OCI-LY7 (cell line): Measurements from ENCODE around the gene SOWAHA.

Source experiments
- CTCF ChIP-seq: fragments of 200-600 bp; sonication (generic); conservative IDR thresholded peaks from 2 replicates; pipeline ENCODE4 v1.5.1; 2014; ENCODE audit warnings: mild to moderate bottlenecking, antibody characterized with exemption, low read length, moderate library complexity, mixed read lengths
- EZH2phosphoT487 ChIP-seq: fragments of 200-600 bp; sonication (generic); IDR thresholded peaks from 2 replicates; pipeline ENCODE4 v1.6.1; 2018; ENCODE audit warnings: low read depth, borderline replicate concordance, mild to moderate bottlenecking, mixed run types, antibody characterized with exemption, low read length, moderate library complexity, mixed read lengths

- no peak for TF ChIP-seq CTCF
- no peak for TF ChIP-seq EZH2phosphoT487
Measured at GRCh38 chr5:132853790-132854189, 40.7 kb downstream of the SOWAHA start.
